CD4-positive, alpha-beta T cell treated with Interleukin-21 for 1 hour (primary cell): ENCODE measurements around the gene TUB.

Experiments
- DNase-seq: peaks from one replicate; pipeline ENCODE4 v3.0.0-alpha.2; 2020

The TUB gene

DNA sequence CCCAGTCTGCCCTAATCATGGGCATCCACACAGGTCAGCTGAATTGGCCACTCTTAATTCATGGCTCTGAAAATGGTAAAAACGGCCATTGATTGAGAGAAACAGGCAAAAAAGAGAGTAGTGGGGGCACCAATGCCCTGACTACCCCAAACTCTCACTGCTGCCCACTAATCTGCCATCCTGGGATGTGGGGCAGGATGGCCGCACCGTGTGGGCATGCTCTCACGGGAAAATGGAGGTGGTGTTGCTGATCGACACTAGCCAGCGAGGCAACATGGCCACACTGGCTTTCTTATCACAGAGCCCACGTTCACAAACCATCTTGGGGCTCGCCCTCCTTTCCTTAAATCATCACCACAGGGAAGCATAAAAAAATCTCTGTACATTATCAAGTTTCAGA, 11.2 kb upstream of the TUB start:
- no peak for DNase-seq

DNA sequence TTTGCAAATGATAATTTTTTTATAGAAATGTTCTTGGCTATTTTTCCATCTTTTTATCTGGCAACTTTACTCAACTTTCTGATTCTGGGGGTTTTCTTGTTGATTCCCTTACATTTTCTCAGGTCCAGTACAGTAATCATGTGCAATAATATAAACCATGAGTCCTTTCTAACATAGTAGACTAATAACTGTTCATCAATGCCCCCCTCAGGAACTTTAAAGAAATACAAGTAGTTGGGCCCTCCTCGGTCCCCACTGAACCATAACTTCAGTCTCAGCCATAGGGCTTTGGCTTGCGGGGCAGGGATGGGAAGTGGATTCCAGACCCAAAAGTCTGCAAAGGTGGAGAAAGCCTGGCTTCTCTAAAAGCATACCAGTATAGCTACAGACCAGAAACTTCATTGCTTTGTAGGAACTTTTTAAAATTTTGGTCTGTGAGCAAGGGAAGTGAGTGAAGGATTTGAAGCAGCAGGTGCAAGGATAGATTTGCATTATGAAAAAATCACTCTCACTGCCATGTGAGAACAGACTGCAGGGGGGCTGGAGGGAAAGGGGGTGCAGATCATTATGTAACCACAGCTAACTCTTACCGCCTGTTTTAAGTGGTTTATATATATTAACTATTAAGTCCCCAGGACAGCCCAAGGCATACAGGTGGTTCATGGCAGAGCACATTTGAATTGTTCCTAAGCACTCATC, 10.4 kb upstream of the TUB start:
- peak; percentile 9 for DNase-seq

DNA sequence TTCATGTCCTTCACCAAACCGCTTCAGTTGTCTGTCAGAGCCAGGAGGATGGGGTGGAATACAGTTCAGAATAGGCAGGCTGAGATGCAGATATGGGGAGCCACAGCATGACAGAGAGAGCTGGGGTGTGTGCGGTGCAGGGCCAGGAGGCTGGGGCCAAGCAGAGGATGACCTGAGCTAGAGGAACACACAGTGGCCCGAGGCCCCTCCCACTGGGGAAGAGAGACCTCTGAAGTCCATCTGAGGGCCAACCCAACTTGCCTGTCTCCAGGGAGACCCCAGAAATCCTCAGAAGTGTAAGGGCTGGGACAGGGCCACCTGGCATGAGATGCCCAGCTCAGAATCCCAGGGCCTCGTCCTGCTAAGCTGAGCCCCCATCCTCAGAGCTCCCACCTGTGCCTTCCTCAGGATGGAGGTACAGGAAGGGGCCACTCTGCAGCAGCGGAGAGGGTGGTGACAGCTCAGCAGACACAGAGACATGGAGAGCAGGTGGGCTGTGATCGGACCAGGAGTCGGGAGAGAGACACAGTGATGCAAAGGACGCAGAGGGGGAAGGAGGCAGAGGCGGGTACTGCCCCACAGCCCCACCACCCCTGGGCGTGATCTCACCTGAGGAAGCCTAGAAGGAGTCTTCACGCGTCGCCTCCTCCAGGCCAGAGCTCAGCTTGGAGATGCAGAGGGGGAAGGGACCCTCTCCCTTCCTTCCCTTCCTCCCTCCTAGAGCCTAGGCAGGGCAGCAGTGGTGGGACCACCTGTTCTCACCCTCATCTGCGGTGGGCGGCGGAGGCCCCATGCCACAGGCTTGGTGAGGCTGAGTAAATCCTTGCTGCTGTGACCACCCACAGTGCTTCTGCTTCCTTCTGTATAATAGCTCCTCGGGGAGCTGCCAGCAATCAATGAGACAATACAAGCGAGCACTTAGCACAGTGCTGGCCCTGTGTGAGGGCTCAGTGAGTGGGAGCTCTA, 9.1 kb upstream of the TUB start:
- no peak for DNase-seq

DNA sequence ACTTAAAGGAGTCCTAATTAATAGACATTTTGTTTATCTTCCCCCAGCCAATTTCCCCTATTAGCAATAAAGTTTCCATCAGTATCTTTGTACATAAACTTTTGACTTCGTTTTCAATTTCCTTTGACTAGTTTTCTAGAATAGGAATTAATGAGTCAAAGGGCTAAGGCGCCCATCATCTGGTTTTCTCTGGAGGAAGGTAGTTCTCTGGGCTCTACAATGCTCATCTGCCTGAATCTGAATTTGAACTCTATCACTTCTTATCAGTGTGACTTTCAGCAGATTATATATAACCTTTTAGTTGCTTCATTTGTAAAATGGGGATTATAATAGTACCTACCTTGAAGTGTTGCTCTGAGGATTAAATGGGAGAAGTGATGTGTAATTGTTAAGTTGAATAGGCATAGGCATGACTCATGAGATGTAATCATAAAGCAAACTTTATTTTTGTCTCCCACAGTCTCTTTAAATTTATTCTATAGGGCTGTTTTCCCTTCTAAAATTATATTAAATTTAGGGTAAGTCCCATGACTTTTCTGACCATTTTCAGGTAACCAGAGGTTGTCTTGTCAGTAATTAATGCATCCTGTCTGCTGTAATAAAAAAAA, 5.8 kb upstream of the TUB start:
- no peak for DNase-seq

DNA sequence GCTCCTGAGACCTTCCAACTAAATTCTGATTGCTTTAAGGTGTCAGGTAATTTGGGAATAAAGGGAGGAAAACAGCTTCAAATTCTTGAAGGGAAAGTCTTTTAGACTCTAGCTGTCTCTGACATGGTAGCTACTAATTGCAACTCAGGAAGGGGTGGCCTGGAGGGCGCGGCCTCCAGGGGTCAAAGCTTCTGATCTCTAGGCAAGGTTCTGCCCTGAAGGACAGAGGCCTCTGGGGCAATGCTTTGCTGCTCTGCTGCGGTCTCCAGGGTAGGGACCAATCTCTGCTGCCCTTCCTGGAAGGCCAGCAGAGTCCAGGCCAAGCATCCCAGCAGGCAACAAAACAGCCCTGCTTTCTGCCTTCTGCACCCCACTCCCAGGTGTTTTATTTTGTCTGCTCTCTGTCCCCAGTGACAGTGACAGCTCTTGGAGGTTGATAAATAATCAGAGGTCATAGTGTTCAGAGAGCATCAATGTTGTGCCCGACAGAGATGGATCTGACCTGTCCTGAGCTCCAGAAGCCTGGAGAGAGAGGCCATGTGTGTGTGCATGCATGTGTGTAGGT, 1.8 kb upstream of the TUB start:
- DNase-seq = no peak

DNA sequence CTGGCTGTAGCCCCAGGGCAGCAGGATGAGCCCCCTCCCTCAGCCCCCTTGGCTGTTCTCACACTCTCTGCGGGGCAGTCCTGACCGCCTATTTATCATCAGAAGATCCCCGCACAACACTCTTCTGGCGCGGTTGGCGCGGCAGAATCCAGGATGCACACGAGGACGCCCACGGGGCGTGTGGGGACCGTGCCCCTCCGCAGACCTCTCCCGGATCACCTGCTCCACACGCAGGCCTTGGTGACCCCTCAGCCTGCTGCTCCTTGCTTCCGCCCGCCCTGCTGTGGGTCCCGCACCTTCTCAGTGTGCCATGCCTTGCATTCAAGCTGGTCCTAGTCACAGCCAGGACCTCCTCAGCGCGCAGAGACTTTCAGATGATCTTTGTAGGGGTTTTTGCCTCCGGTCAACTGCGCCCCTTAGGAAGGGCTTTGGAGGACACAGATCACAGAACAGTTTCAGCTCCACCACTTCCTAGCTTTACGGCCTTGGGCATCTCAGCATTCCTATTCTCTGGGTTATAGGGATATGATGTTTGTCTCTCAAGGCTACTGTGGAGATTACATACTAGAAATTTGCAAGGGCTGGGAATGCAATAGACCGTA, 841 bp upstream of the TUB start:
- no peak for DNase-seq

DNA sequence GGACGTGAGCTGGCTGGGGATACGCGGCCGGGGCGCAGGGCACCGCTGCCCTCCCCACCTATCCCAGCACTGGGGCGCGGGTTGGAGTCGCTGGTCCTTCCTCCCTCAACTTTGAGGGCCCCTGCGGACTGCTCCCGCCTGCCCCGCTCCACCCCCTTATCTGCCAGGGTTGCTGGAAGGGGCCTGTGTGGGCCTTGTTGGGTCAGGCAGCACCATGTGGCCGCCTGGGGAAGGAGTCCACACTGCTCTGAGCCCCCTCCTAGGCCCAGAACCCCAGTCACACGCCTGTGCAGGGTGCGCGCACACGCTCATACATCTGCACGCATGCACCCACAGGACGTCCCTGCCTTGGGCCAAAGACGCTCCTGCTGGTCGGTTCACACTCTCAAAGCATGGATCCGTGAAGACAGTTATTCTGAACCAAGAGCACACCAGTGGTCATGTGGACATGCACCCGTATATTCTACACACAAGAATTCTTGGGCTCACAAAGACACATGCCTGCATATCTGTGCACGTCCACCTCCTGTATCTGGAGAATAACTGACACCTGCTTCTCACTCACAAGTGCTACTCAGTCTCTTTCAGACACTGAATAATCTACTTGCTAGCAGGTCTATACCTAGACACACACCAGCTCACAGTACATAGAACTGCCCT, 710 bp downstream of the TUB start:
- DNase-seq = no peak

DNA sequence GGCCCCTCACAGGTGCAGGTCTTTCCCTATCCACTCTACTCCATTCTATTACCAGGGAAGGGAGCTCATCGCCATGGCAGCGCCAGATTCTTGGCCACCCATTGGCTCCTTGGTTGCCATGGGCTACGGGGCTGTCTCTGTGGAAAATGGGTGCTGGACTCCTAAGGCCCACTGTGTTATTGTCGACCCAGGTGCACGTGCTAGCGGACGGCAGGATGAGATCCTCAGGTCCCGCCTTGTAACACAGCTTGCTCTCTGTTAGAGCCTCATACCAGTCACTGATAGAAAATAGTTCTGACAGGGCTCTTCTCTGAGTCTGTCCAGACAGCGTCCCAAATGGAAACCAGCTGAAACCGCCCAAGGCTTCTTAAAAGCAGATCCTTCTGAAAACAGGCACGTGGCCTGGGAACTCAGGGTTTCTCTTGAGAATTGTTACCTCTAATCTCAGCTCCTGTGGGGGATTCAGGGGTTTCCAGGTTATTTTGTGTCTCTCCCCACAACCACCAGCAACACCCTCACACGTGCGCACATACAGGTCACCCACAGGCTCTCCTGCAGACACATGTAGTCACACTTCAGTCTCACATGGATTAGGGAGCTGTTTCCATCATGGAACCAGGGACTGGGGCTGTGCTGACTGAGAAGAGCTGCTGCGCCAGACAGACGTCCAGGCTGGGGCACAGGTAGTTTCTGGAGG, 1.5 kb downstream of the TUB start:
- no peak for DNase-seq

DNA sequence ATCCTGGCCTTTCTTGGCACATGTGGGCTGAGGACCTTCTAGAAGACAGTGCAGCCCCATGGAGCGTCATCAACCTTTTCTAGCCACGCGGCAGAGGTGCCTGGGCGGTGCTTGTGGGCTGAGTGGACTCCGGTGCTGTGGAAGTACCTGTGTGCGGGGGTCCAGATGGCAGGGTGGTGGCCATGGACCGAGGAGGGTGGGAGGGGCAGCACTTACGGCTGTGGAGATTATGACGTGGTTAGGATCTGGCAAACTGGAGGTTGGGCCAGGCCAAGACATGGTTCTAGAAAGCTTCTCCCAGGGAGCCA, 2.0 kb downstream of the TUB start:
- no peak for DNase-seq

DNA sequence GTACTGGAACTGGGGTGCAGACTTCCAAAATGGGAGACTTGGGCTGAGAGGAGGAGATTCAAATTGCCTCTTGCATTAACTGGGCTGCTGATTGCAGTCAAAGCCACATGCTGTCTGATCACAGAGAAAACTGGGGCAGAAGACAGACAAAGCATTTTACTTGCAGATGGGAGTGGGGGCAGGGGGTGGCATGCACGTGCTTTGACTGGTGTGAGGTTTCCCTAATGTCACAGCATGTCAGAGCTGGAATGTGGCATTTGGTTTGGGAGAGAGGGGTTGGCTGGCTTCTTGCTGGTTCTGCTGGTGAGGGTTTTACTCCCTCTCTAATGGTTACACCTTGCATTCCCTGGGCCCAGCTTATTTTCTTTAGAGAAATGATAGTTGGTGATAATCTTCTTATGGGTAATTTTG, 2.9 kb downstream of the TUB start:
- DNase-seq = no peak

DNA sequence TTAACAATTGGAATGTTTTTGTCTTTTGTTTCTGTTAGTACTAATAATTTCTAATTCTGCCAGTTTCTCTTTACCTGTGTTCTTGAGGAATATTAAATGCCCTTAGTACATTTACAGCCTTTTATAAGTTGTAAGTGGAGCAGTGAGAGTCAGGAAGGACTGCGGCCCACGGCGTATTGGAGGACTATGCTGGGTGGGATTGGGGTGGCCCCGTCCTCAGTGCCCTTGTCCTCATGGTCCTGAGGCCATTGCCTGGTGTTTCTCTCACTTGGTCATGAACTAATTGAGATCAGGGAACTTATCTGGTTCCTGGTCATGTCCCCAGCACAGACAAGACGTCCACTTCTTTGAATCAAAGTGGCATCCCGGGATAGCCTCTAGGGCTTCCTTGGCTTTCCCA, 3.3 kb downstream of the TUB start:
- DNase-seq = no peak

DNA sequence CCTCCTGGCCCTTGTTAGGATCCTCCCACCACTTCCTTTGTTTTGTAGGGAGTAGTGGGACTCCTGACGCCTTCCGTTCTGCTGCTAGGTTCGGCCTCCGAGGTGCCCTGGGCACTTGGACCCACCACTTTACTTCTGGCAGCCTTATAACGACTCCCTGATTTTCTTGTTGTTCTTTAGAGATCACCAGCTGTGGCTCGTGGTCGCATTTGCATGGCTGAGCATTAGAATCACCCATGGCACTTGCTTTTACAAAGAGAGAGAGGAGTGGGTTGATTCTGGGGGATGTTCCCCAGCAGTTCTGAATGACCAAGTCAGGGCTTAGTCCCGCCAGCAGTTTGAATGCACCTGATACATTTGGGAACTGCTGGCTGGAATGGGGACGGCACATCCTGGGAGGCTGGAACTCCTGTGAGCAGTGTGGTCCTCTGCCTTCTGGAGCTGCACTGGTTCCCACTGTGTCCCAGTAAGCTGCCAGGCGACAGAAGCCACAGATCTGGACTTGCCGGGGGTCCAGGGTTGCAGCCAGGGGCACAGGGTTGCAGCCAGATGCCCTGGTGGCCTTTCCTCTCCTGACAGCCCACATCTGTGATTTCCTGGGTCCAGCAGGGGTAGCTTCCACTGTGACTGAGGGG, 4.1 kb downstream of the TUB start:
- DNase-seq = no peak

DNA sequence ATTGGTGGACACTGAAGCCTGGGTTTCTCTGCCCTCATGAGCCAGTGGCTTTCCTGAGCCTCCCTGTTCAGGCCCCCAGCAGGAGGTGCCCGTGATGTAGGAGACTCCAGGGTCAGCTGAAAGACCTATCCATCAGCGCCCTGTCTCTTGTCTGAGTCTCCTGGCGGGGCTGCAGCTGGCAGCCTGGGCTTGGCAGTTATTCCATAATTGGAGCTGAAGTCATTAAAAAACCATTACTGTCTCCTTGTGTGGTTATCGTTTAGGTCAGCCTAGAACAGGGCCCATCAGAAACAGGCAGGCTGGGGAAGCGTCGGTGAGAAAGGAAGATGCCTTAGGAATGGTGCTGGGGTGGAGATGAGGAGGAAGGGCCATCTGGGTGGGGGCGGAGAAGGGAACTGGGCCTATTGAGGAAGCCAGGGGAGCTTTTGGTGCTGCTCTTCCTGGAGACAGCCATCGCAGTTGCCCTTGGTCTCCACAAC, 5.0 kb downstream of the TUB start:
- no peak for DNase-seq

DNA sequence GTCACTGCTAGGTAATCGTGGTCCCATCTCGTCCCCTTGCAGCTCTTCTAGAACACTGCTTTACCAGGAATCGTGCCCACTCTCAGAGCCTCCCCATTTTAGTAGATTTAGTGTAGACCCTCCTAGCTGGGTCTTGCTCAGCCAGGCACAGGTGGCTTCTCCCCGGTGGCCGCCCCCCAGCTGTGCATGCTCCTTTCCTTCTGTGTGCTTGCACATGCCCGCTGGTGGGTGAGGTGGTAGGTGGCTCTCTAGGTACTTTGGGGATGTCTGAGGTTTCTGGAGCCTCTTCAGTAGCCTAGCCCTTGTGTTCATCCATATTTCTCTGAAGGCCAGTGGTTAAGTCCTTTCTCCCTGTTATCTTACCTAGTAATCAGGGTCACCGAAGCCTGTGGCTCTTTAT, 5.6 kb downstream of the TUB start:
- no peak for DNase-seq

DNA sequence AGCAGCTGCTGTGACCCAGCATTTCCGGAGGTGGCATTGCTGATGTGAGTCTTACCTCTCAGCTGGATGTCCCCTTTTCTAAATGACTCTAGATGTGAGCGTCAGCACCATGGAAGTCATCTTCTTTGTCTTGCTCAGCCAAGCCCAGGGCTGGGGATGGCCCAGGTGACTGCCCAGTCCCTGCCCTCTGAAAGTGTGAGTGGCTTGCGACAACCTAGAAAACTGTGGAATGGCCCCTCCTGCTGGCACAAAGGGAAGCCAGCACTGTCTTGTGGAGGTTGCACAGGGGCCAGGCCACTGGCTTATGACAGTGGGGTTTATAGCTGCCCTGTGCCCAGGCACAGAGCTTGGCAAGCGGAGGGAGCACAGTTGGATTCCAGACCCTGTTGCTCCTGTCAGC, 6.2 kb downstream of the TUB start:
- DNase-seq = no peak

DNA sequence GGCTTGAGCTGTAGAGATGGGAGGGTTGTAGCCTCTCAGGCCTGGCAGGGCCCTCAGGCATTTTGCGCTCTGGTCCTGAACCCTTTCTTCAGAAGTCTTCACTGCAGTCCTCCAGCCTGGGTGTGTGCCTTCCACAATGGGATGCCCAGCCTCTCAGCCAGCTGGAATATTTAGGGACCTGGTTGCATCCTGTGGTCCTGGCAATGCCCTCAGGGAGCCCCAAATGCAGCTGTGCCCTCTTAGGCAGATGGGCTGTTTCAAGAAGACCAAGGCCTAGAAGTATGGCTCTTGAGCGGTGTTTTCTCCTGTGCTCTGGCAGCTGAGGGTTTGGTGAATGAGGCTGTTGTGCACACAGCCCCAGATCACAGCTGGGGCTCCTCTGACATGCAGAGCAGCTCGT, 6.7 kb downstream of the TUB start:
- no peak for DNase-seq

DNA sequence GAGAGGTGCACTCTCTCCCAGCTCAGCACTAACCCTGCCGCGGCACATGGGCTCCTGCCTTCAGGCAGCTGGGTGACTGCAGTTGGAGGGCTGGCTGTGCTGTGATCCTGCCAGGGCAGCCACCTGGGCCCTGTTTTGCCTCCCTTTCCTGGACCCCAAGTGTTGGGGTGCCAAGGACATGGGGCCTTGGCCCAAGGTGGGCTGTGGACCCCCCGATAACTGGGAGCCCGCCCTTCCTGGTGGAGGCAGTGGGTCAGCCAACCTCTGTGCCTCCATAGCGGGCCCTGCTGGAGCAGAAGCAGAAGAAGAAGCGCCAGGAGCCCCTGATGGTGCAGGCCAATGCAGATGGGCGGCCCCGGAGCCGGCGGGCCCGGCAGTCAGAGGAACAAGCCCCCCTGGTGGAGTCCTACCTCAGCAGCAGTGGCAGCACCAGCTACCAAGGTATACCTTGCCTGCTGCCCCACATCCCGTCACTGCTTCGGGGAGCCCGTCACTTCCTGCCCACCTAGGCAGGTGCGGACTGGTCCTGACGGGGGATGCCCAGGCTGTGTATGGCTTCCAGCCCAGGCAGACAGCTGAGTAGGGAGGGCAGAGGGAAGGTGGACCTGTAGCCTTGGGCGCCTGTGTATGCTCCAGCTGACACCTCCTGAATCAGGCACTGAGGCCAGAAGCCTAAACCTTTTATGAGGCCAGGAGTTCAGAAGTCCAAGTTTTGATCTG, 8.9 kb downstream of the TUB start:
- DNase-seq = no peak

DNA sequence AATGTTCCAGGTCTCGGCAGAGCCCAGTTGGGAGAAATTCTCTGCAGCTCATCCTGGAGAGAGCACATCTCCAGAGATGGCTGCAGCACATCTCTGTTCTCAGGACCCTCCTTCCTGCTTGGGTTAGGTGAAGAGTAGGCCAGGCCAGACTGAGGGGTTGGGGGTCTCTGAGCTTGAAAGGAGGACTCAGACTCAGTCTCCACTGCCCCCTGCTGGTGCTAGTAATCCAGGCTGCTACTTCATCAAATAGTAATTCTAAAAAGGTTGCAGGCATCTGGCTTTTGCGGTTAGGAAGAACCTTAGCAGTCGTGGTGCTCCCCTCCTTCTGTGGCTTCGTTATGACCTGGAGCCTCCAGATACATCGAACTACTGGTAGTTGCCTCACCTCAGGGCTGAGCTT, 9.7 kb downstream of the TUB start:
- no peak for DNase-seq

DNA sequence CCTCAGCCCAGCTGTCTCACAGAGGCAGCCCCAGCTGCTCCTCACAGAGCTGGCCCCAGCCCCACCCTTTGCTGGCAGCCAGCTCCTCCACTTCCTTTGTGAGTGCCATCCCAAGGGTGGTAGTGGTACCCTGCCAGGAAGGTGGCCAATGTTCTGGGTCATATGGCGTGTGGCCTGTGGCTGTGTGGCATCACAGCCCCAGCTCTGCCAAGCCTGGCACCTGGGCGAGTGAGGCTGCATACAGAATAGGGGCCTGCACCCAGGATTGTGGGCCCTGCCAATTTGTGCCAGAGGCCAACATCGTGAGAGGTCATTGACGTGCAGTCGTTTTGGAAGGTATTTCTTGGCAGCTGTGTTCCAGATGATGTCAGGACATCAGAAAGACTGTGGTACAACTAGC, 10.7 kb downstream of the TUB start:
- DNase-seq = no peak

DNA sequence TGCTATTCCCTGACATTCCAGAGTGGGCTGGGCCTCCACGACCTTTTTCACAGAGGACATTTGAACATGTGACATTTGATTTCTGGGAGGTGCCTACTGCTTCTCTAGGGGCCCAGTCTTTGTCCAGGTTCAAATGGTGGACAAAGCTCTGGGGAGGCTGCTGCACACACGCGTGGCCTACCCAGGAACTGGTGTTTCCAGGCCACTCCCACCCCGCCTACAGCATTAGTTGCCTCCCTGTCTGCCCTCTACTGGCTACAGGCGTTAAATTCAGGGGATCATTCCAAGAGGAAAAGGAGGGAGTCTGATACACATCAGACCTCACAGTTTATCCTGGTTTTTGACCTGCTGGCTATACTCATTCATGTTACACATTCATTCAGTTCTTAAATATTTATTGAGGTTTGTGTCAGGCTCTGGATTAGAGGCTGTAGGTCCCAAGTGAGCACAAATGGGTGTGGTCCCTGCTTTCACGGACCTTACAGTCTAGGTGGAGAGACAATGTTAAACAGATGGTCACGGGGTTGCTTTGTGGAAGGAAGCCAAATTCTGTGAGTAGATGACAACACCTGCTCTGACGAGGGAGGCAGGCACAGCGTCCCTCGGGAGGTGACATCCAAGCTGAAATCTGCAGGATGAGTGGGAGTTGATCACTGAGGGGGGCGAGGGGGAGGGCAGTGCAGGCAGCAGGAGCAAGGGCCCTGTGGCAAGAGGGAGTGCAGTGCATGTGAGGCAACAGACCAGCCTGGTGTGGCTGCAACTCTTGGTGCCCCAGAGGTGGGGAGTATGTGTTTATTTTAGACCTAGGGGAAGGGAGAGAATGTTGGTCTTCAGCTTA, 11.8 kb downstream of the TUB start:
- peak; percentile 30 for DNase-seq
